AG09319 (cell line): Measurements from ENCODE around the gene RAI14.
"Not testable (repeated sequence)": the region's sequence is repeated elsewhere in the genome, so short reads cannot be mapped to it uniquely, and the experiment has no call there.

Experiments
- DNase-seq: peaks from one replicate; pipeline ENCODE4 v3.0.0-alpha.2; 2010; ENCODE audit warnings: low read depth; ENCODE audit errors: extremely low read depth
- CTCF ChIP-seq: IDR thresholded peaks from 2 replicates; pipeline ENCODE4 v1.5.1; 2011; ENCODE audit warnings: low read depth, mild to moderate bottlenecking, inconsistent platforms, low read length, moderate library complexity

Gene RAI14

GRCh38 chr5:34700078-34700452, 43.9 kb downstream of the RAI14 start:
- TF ChIP-seq CTCF: no peak

GRCh38 chr5:34701442-34701841, 45.3 kb downstream of the RAI14 start:
- not testable (repeated sequence) for DNase-seq

More at GRCh38 chr5:34700078-34700452, 43.9 kb downstream of the RAI14 start:
- DNase-seq: no peak

GRCh38 chr5:34703767-34704713, 47.9 kb downstream of the RAI14 start:
- TF ChIP-seq CTCF: no peak
- DNase-seq: no peak

GRCh38 chr5:34706084-34706483, 50.0 kb downstream of the RAI14 start:
- no peak for TF ChIP-seq CTCF
- DNase-seq: no peak

- no peak for DNase-seq
- no peak for TF ChIP-seq CTCF
Observed at GRCh38 chr5:34707451-34708107, 51.5 kb downstream of the RAI14 start.

- TF ChIP-seq CTCF: no peak
- DNase-seq: no peak
Observed at GRCh38 chr5:34708777-34709176, 52.6 kb downstream of the RAI14 start.

- DNase-seq: no peak
- TF ChIP-seq CTCF: no peak
Observed at GRCh38 chr5:34709861-34710673, 53.9 kb downstream of the RAI14 start.
